ENCODE data around the gene ZDHHC14.

GRCh38 chr6:157634546-157634945, 253.6 kb downstream of the ZDHHC14 start:
- TF ChIP-seq CTCF (IDR thresholded peaks at IDR 0.05), result no peak
- no peak for TF ChIP-seq POLR2A (IDR thresholded peaks at IDR 0.05)

Data from thyroid gland (tissue), 4 donors.